HG03108 (cell line): ENCODE results near the gene POU4F1.
"Not testable (repeated sequence)": the region's sequence is repeated elsewhere in the genome, so short reads cannot be mapped to it uniquely, and the experiment has no call there.

ENCODE experiments used
- ATAC-seq: cut with Tn5 transposase; IDR thresholded peaks from one replicate; pipeline ENCODE4 v1.9.1; 2021; ENCODE audit warnings: moderate library complexity; ENCODE audit not compliant: unreplicated experiment

Gene POU4F1

GRCh38 chr13:78603240-78603957 lies at the start of gene POU4F1:
TSS of gene POU4F1 (minus strand) at chr13:78603552. CDS start at chr13:78603326, 226 bp downstream.
- ATAC-seq, result peak; percentile 82

GRCh38 chr13:78652651-78653050 lies 49.3 kb upstream of the POU4F1 start:
- ATAC-seq, result no peak

- no peak for ATAC-seq
Measured at GRCh38 chr13:78650717-78651083, 47.3 kb upstream of the POU4F1 start.

- no peak for ATAC-seq
Measured at GRCh38 chr13:78649997-78650716, 46.8 kb upstream of the POU4F1 start.

- not testable (repeated sequence) for ATAC-seq
Measured at GRCh38 chr13:78647109-78647678, 43.8 kb upstream of the POU4F1 start.

- peak; percentile 62 for ATAC-seq
Measured at GRCh38 chr13:78638216-78638615, 34.9 kb upstream of the POU4F1 start.

GRCh38 chr13:78636495-78636894 lies 33.1 kb upstream of the POU4F1 start:
- ATAC-seq, result no peak

- no peak for ATAC-seq
Measured at GRCh38 chr13:78632996-78633395, 29.6 kb upstream of the POU4F1 start.

GRCh38 chr13:78631077-78631476 lies 27.7 kb upstream of the POU4F1 start:
- ATAC-seq, result no peak

- ATAC-seq, result no peak
Measured at GRCh38 chr13:78630511-78630910, 27.2 kb upstream of the POU4F1 start.

- ATAC-seq, result no peak
Measured at GRCh38 chr13:78625384-78625783, 22.0 kb upstream of the POU4F1 start.

- no peak for ATAC-seq
Measured at GRCh38 chr13:78623132-78623531, 19.8 kb upstream of the POU4F1 start.

- ATAC-seq, result no peak
Measured at GRCh38 chr13:78620936-78621470, 17.7 kb upstream of the POU4F1 start.

- no peak for ATAC-seq
Measured at GRCh38 chr13:78618411-78618810, 15.1 kb upstream of the POU4F1 start.

- ATAC-seq, result no peak
Measured at GRCh38 chr13:78611040-78611439, 7.7 kb upstream of the POU4F1 start.

GRCh38 chr13:78610381-78610883 lies 7.1 kb upstream of the POU4F1 start:
- ATAC-seq, result no peak

GRCh38 chr13:78609464-78610205 lies 6.3 kb upstream of the POU4F1 start:
- no peak for ATAC-seq

- ATAC-seq, result no peak
Measured at GRCh38 chr13:78608688-78609463, 5.5 kb upstream of the POU4F1 start.

- ATAC-seq, result no peak
Measured at GRCh38 chr13:78608252-78608687, 4.9 kb upstream of the POU4F1 start.
